NCI-H226 (cell line): ENCODE measurements around the gene CUL1.
A peak's percentile ranks its signal among the peaks of the same experiment; 100 is the strongest.
"Not testable (repeated sequence)": the region's sequence is repeated elsewhere in the genome, so short reads cannot be mapped to it uniquely, and the experiment has no call there.

Experiments used
- DNase-seq: peaks from one replicate; pipeline ENCODE4 v3.0.0-alpha.2; 2015

Gene CUL1

DNA sequence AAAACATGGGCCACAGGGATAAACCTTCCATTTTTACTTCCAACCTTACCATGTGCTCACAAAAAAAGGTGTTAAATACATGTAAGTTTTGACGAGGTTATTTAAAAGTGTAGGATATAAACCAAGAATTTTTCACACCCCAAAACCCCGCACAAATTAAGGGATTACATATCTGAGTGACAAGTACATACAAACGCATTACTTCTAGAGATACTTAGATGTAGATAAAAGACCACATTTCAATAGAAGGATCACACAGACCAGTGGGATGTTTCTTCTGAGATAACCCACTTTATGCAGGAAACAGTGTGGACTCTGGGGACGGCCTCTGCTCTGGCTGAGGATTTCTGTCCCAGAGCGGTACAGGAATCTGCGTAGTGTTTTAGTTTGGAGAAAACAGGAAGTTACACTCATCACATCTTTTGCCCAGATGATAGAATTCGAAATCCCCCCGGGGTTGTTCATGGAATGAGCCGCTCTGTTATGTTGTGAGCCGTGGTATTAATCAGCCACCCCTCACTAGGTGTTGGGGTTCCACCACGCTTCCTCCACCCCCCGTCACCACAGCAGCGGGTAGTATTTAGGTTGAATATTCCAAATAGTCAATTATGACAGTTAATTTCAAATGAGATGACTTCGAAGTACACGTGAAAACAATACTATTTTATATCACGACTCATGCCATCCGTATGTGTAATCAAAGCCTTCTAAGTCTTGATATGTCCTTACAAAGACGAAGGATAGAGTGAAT, 1.3 kb upstream of the CUL1 start:
- DNase-seq, result no peak

DNA sequence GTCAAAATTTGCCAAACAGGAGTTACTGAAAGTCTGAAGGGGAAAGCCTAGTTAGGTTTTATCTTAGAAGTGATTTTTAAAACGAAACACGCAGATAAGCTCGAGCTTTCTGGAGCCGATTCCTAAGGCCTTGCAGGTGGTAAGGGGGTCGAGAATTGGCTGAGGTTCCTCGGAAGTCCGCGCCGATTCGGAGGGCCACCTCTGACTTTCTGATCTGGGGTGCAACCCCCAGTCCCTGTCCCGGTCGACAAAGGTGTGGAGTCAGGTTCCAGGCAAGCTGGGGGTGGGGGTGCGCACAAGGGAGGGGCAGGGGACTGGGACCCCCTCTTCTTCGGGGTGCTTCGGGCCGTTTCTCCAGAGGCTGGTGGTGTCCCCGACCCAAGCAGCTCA, 701 bp upstream of the CUL1 start:
- no peak for DNase-seq

DNA sequence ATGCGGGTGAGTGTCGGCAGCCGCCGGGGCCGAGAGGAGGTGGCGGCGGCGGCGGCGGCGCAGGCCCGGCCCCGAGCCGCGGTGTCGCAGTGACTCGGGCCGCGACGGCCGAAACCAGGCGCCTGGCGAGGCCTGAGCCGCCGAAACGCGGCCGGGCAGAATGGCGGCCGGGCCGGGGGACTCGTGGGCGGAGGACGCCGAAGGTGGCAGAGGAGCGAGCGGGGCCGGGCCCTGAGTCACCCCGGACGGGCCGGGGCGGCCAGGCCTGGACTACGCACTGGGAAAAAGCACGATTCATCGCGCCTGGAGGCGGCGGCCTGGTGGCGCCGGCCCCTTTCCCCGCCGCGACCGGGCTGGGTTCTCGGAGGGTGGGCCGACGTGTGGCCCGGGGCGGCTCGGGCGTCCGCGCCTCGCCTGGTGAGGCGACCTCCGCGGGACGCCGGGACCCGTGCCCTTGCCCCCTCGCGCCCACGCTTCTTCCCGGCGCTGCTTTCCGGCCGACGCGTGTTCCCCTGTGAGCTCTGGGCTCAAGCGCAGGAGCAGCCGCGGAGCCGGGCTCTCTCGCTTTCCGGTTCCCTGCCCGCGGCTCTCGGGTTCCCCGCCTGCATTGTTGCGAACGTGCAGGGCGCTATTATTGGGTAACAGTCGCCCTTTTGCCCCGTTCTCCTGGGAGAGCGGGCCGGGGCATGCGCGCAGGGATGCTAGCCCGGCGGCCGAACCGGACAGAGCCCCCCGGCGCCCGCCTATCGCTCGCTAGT, 500 bp downstream of the CUL1 start:
- peak; percentile 15 for DNase-seq

DNA sequence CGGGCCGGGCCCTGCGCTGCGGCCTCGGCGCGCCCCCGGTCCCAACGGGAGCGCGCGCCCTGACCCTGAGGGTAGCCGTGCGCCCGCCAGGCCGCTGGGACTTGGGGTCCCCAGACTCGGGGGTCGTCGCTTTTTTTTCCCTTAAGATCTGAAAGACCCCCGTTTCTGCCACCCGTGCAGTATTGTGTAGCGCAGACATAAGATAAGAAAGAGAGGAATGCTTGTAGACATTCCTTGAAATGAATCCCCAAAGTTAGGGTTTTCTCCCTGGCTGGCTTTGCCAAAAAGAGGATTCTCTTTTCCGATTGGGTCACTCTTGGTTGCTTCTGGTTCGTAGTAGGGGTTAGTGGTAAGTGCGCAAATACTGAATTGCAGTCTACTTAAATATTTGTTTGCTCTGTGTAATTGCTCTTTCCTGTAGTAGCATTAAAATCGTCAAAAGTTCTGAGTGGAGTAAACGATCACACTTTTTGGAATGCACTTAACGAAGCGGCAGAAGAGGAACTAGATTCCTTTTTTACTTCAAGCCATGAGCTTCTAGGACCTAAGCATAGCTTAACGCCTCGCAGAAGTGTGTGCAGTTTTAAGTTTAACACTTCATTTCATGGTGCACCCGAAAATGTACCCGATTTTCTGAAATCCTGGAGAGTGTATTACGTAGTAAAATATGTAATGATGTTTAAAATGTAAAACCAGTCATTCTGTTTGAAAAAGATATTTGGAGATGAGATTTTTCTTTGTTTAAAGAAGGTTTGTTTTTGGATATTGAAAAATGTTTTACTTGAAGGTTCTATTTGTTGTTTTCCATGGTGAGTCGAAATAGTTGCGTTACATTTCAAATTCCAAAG, 1.3 kb downstream of the CUL1 start:
- DNase-seq, result no peak

- DNase-seq, result no peak
Observed at GRCh38 chr7:148700661-148701064, 2.0 kb downstream of the CUL1 start.

- DNase-seq, result peak; percentile 66
Observed at GRCh38 chr7:148701414-148701813, 2.7 kb downstream of the CUL1 start.

GRCh38 chr7:148702876-148703670, 4.4 kb downstream of the CUL1 start:
- no peak for DNase-seq

- not testable (repeated sequence) for DNase-seq
Observed at GRCh38 chr7:148703671-148703962, 4.9 kb downstream of the CUL1 start.

DNA sequence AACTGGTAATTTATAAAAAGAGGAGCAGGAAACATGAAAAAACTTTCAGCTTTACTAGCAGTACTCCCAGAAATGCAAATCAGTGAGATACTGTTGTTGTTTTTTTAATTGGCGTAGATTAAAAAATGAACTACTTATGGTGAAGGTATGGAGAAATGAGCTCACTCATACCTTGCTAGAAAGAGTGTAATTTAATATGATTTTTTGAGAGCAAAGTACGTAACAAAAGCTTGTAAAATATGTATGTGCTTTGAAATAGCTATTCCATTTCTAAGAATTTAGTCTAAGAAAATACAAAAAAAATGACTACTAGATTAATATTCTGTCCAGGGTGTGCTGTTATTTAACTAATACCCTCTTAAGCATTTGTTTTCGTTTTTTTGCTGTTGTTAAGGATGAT, 5.5 kb downstream of the CUL1 start:
- DNase-seq, result no peak

DNA sequence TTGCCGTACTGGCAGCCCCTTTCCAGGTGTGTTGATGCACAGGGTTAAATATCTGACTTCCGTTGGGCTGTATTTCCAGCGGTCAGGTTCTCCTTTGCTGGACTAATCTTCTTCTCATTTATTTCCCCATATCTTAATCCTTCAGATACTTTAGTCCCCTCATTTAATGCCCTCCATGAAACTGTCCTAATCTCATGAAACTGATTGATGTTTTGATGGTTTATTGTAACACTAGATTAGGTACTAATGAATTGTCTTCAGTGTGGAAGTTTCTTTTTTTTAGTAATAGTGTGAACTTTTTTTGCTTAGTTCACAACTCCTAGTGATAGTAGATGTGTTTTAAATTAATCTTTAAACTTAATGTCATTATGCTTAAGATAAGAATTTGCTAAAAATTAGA, 6.3 kb downstream of the CUL1 start:
- DNase-seq, result no peak

DNA sequence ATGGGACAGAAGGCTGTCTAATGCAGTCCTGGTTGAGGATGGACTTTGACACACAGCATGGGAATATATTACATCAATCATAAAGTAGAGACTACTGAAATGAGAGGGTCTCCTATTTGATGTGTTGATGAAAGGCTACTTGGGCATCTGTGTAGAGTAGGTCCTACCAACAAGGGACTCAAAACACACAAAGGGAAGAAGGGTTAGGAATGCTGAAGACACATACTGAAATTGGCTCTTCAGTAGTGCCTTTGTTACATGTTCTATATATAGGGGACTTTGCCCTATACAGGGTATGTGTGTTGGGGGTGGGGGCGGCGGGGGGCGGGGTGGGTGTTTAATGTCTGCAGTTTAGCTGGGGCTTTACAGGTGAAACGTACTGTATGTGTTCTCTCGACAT, 7.7 kb downstream of the CUL1 start:
- DNase-seq, result no peak

- DNase-seq, result no peak
Observed at GRCh38 chr7:148708026-148708885, 9.6 kb downstream of the CUL1 start.

DNA sequence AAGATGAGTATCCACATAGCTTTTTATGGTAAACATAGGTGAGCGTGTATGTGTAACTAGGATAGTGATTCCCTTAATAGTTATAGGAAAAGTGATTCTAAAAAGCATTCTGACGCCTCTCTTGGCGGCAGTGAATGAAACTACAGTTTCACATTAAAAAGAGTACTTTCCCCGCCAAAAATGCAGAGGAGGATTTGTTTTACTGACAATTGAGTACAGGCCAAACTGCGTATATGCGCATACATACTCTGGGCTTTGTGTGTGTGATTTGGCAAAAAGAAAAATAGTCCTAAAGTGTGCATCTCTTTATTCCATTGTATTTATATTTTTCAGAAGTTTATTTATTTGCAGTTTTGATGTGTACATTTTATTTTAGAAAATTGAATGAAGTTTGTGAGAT, 10.3 kb downstream of the CUL1 start:
- no peak for DNase-seq

- not testable (repeated sequence) for DNase-seq
Observed at GRCh38 chr7:148710426-148710825, 11.7 kb downstream of the CUL1 start.

DNA sequence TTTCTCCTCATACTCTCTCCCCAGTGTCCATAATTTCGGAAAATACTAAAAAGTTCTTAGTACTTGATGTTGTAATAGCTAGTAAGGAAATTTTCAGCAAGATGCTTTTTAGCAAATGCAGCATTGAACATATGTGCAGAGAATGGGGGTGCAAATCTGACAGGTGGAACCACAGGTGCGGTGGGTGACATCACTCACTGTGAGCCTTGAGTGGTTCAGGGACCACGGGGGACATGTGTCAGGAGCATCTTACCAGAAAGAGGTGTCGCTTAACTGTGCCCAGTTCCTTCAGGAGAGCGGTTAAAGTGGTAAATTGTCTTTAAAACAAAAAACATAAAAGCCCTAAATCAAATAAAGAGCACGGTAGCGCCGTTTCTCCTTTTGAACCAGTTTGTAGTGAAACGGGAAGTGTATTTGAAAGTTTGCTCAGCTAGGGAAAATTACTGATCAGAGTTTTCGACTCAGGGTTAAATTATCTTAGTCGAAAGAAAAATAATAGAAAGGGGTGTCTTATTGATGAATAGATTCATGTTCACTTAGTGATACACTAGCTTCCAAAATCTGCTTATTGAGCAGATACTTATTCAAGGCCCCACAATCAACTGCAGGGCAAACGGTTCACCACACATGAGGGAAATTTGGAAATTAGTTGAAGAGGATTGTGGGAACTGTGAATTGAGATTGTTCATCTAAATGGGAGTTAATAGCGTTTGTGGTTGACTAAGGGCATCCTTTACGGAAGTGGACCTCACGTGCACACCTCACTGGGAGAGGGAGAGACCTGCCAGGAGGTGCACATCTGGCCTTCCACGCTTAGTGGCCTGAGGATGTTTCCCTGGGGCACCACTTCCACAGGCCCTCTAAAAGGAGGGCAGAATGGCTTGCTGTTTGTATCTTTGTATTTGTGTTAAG, 12.7 kb downstream of the CUL1 start:
- DNase-seq, result no peak

DNA sequence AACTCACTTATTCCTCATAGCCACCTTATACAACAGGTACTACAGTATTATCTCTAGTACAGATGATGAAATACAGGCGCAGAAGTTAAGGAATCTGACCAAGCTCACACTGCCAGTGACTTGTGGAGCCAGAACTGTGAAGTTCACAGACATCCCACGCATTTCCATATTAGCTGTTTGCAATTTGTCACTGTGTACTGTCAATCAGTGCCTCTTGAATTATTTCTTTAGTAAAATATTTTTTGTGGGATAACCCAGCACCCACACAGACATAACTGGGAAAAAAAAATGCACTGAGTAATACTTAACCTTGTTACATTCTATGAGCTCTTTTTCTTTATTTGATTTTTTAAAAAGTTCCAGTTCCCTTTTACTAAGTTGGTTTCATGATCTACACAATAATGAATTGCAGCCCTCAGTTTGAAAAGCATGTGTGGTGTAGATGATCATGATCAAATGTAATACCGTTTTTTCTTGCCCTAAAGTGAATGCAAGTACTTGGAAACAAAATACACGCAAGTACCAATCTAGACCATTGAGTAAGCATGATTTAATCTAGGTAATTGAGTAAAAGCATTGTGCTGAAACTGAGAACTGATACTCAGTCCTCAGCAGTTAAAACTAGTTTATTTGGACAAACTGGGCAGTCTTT, 14.1 kb downstream of the CUL1 start:
- DNase-seq, result peak; percentile 61

DNA sequence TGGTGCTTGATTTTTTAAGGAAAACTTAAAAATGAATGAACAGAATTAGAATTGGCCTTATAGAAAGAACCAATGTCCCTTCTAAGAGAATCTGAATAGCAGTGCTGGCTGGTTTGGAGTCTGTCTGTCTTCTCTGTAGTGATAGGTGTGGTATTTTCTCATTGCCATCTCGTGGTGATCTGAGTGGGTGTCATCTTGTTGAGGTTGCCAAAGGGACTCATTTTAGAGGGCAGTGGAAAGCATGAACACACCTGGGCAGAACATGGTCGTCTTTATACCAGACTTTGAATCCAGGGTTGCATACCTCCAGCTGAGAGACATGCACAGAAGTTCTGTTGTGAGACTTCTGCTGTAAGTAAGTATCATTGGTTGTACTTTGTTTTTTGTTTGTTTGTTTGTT, 15.8 kb downstream of the CUL1 start:
- no peak for DNase-seq

GRCh38 chr7:148715027-148715426, 16.3 kb downstream of the CUL1 start:
- no peak for DNase-seq

- DNase-seq, result no peak
Observed at GRCh38 chr7:148717266-148717793, 18.6 kb downstream of the CUL1 start.

- no peak for DNase-seq
Observed at GRCh38 chr7:148718431-148718830, 19.7 kb downstream of the CUL1 start.
